OCI-LY1 (cell line): Measurements from ENCODE around the gene HES5.

Experiments used
- EZH2 ChIP-seq: fragments of 200-600 bp; sonication (generic), shearing (Covaris generic); IDR thresholded peaks from 2 replicates; pipeline ENCODE4 v1.8.0; 2017; ENCODE audit warnings: borderline replicate concordance, mixed run types, mild to moderate bottlenecking, antibody characterized with exemption, low read length, moderate library complexity, mixed read lengths
- TF ChIP-seq, protein P1 (sequence below): fragments of 200-600 bp; sonication (generic), shearing (Covaris generic); IDR thresholded peaks from 2 replicates; pipeline ENCODE4 v1.5.1; 2017; ENCODE audit warnings: mild to moderate bottlenecking, antibody characterized with exemption, low read length, moderate library complexity, mixed read lengths

- TF ChIP-seq, protein P1, sequence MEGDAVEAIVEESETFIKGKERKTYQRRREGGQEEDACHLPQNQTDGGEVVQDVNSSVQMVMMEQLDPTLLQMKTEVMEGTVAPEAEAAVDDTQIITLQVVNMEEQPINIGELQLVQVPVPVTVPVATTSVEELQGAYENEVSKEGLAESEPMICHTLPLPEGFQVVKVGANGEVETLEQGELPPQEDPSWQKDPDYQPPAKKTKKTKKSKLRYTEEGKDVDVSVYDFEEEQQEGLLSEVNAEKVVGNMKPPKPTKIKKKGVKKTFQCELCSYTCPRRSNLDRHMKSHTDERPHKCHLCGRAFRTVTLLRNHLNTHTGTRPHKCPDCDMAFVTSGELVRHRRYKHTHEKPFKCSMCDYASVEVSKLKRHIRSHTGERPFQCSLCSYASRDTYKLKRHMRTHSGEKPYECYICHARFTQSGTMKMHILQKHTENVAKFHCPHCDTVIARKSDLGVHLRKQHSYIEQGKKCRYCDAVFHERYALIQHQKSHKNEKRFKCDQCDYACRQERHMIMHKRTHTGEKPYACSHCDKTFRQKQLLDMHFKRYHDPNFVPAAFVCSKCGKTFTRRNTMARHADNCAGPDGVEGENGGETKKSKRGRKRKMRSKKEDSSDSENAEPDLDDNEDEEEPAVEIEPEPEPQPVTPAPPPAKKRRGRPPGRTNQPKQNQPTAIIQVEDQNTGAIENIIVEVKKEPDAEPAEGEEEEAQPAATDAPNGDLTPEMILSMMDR: no peak
- no peak for TF ChIP-seq EZH2
These were observed 10.3 kb downstream of the HES5 start for GRCh38 chr1:2519729-2520128.
